H9 (cell line): Measurements from ENCODE around the gene ST8SIA5. TPM values are rescaled to one million over a fixed set of nuclear protein-coding genes. Genes with fewer than 3 reads are reported as not detected.

Source experiments
- DNase-seq: peaks from one replicate; pipeline ENCODE4 v3.0.0-alpha.2; 2017
- H2AFZ ChIP-seq: one replicate; pipeline ENCODE4 v1.6.1; 2013; ENCODE audit warnings: mild to moderate bottlenecking, low read length, control low read depth, moderate library complexity
- H2AK5ac ChIP-seq: 2 replicates; pipeline ENCODE4 v1.6.1; 2013; ENCODE audit warnings: low read length, control low read depth, mixed read lengths; ENCODE audit not compliant: insufficient read length
- H2BK120ac ChIP-seq: one replicate; pipeline ENCODE4 v1.6.1; 2013; ENCODE audit warnings: low read depth, mild to moderate bottlenecking, low read length, control low read depth, inconsistent platforms; ENCODE audit not compliant: poor library complexity, severe bottlenecking
- H2BK12ac ChIP-seq: 2 replicates; pipeline ENCODE4 v1.6.1; 2013; ENCODE audit warnings: low read length, control low read depth, mixed read lengths, low read depth; ENCODE audit not compliant: insufficient read length
- H2BK15ac ChIP-seq: 2 replicates; pipeline ENCODE4 v1.6.1; 2013; ENCODE audit warnings: low read depth, low read length, control low read depth
- H2BK20ac ChIP-seq: one replicate; pipeline ENCODE4 v1.6.1; 2013; ENCODE audit warnings: low read depth, mild to moderate bottlenecking, low read length, control low read depth, inconsistent platforms; ENCODE audit not compliant: poor library complexity, severe bottlenecking
- H2BK5ac ChIP-seq: 2 replicates; pipeline ENCODE4 v1.6.1; 2013; ENCODE audit warnings: low read length, control low read depth, mixed read lengths; ENCODE audit not compliant: insufficient read length
- H3K14ac ChIP-seq: 2 replicates; pipeline ENCODE4 v1.6.1; 2013; ENCODE audit warnings: low read length, control low read depth; ENCODE audit not compliant: insufficient read depth
- H3K18ac ChIP-seq: 2 replicates; pipeline ENCODE4 v1.6.1; 2013; ENCODE audit warnings: low read depth, mild to moderate bottlenecking, mixed read lengths, low read length, control low read depth; ENCODE audit not compliant: insufficient read length
- H3K23ac ChIP-seq: 2 replicates; pipeline ENCODE4 v1.6.1; 2013; ENCODE audit warnings: low read length, control low read depth, mixed read lengths, low read depth; ENCODE audit not compliant: insufficient read length
- H3K23me2 ChIP-seq: 2 replicates; pipeline ENCODE4 v1.6.1; 2013; ENCODE audit warnings: low read depth, mild to moderate bottlenecking, mixed read lengths, low read length, control low read depth; ENCODE audit not compliant: insufficient read length, poor library complexity, severe bottlenecking
- H3K27ac ChIP-seq: 2 replicates; pipeline ENCODE4 v1.5.1; 2013; ENCODE audit warnings: low read length, control low read depth, mixed read lengths, low read depth; ENCODE audit not compliant: insufficient read length
- H3K27me3 ChIP-seq: 2 replicates; pipeline ENCODE4 v1.6.1; 2013; ENCODE audit warnings: low read length, control low read depth, inconsistent platforms; ENCODE audit not compliant: insufficient read depth
- H3K4ac ChIP-seq: 2 replicates; pipeline ENCODE4 v1.6.1; 2013; ENCODE audit warnings: low read depth, mild to moderate bottlenecking, control low read depth, inconsistent platforms, low read length, moderate library complexity
- H3K4me1 ChIP-seq: 2 replicates; pipeline ENCODE4 v1.6.1; 2013; ENCODE audit warnings: low read length, control low read depth, inconsistent platforms; ENCODE audit not compliant: insufficient read depth
- H3K4me2 ChIP-seq: 2 replicates; pipeline ENCODE4 v1.6.1; 2013; ENCODE audit warnings: low read length, control low read depth, mixed read lengths; ENCODE audit not compliant: insufficient read length, insufficient read depth
- H3K56ac ChIP-seq: 2 replicates; pipeline ENCODE4 v1.6.1; 2013; ENCODE audit warnings: low read depth, mild to moderate bottlenecking, mixed read lengths, low read length, control low read depth; ENCODE audit not compliant: insufficient read length
- H3K79me1 ChIP-seq: 2 replicates; pipeline ENCODE4 v1.6.1; 2013; ENCODE audit warnings: low read depth, mild to moderate bottlenecking, moderate library complexity, low read length, control low read depth, inconsistent platforms; ENCODE audit not compliant: insufficient read depth, poor library complexity, severe bottlenecking
- H3K79me2 ChIP-seq: 2 replicates; pipeline ENCODE4 v1.6.1; 2013; ENCODE audit warnings: low read length, control low read depth, inconsistent platforms; ENCODE audit not compliant: insufficient read depth
- H3K9ac ChIP-seq: 2 replicates; pipeline ENCODE4 v1.6.1; 2013; ENCODE audit warnings: low read length, control low read depth, mixed read lengths; ENCODE audit not compliant: insufficient read length; ENCODE audit errors: extremely low read depth
- H3K9me3 ChIP-seq: one replicate; pipeline ENCODE4 v1.6.1; 2013; ENCODE audit warnings: low read depth, low read length, inconsistent platforms; ENCODE audit not compliant: control insufficient read depth
- H3T11ph ChIP-seq: one replicate; pipeline ENCODE4 v1.6.1; 2013; ENCODE audit warnings: mild to moderate bottlenecking, low read length, control low read depth, inconsistent platforms
- H4K20me1 ChIP-seq: one replicate; pipeline ENCODE4 v1.6.1; 2013; ENCODE audit not compliant: control insufficient read depth, insufficient read length, insufficient read depth
- H4K5ac ChIP-seq: 2 replicates; pipeline ENCODE4 v1.6.1; 2013; ENCODE audit warnings: low read depth, mild to moderate bottlenecking, mixed read lengths, low read length, control low read depth; ENCODE audit not compliant: insufficient read length
- H4K8ac ChIP-seq: replicated peaks from 2 replicates; pipeline ENCODE4 v1.6.1; 2013; ENCODE audit warnings: low read length, control low read depth, mixed read lengths, low read depth; ENCODE audit not compliant: insufficient read length
- H4K91ac ChIP-seq: 2 replicates; pipeline ENCODE4 v1.6.1; 2013; ENCODE audit warnings: low read depth, mild to moderate bottlenecking, moderate library complexity, mixed read lengths, low read length, control low read depth; ENCODE audit not compliant: insufficient read length
- H3K27ac Mint-ChIP-seq, 3 experiments: 2 replicates in 2 of 3; 3 replicates in 1 of 3; pipeline ENCODE4 v1.8.0; 2020 to 2021; ENCODE audit warnings: mixed read lengths in 3 of 3, mild to moderate bottlenecking in 1 of 3, moderate library complexity in 1 of 3
- H3K27me3 Mint-ChIP-seq: 2 replicates; pipeline ENCODE4 v1.8.0; 2021; ENCODE audit warnings: low read depth, mild to moderate bottlenecking, moderate library complexity, mixed read lengths
- H3K36me3 Mint-ChIP-seq, 3 experiments: 2 replicates in 2 of 3; 3 replicates in 1 of 3; pipeline ENCODE4 v1.8.0; 2020 to 2021; ENCODE audit warnings: low read depth in 3 of 3, mixed read lengths in 3 of 3; ENCODE audit not compliant: insufficient read depth in 1 of 3
- H3K4me1 Mint-ChIP-seq, 2 experiments: 2 replicates each; pipeline ENCODE4 v1.8.0; 2020; ENCODE audit warnings: mixed read lengths in 2 of 2
- H3K4me3 Mint-ChIP-seq, 2 experiments: 2 replicates in 1 of 2; 3 replicates in 1 of 2; pipeline ENCODE4 v1.8.0; 2020 to 2021; ENCODE audit warnings: mild to moderate bottlenecking in 2 of 2, mixed read lengths in 2 of 2, moderate library complexity in 1 of 2
- H3K9me3 Mint-ChIP-seq, 2 experiments: 2 replicates in 1 of 2; 3 replicates in 1 of 2; pipeline ENCODE4 v1.8.0; 2020; ENCODE audit warnings: mild to moderate bottlenecking in 2 of 2, mixed read lengths in 2 of 2, moderate library complexity in 1 of 2
- CTCF ChIP-seq: fragments of 200-600 bp; sonication (generic); conservative IDR thresholded peaks from 3 replicates; pipeline ENCODE4 v1.8.0; 2021; ENCODE audit warnings: antibody characterized with exemption, mild to moderate bottlenecking
- WGBS: extraction: QIAGEN DNeasy Blood & Tissue Kit; methylation state at CpG from one replicate; pipeline ENCODE4 v1.1.7; 2013; ENCODE audit warnings: missing lambda C conversion rate, low lambda C conversion rate, mixed read lengths; ENCODE audit not compliant: insufficient read length; ENCODE audit errors: extremely low coverage; 5-methylcytosine and 5-hydroxymethylcytosine counted together
- total RNA-seq: library from RNA; stranded (reverse); gene quantifications from 2 replicates; pipeline ENCODE4 v1.2.1, GENCODE V29; 2021

The ST8SIA5 gene
- total RNA-seq, 1 experiment from 2014 or later = 0.63 TPM

GRCh38 chr18:46660957-46661749 lies 95.7 kb downstream of the ST8SIA5 start:
- Histone ChIP-seq H2AK5ac (no peak overlapping the region), H3T11ph (no peak overlapping the region), H3K9me3 (no peaks in the 10 kb centered on the region), H3K18ac (no peak overlapping the region), H4K91ac (no peak overlapping the region), H2BK20ac (no peak overlapping the region), H3K14ac (no peak overlapping the region), H3K4me1 (no peaks in the 10 kb centered on the region), H2BK5ac (no peak overlapping the region), H2BK15ac (no peak overlapping the region), H3K4me2 (no peak overlapping the region), H2AFZ (no peak overlapping the region), H3K23me2 (no peaks in the 10 kb centered on the region), H3K23ac (no peak overlapping the region), H3K79me2 (no peaks in the 10 kb centered on the region), H3K9ac (no peak overlapping the region), H2BK12ac (no peak overlapping the region), H3K79me1 (no peaks in the 10 kb centered on the region), H3K27ac (no peak overlapping the region), H3K4ac (no peak overlapping the region), H3K27me3 (no peaks in the 10 kb centered on the region), H2BK120ac (no peak overlapping the region), H4K8ac (no peak overlapping the region), H4K20me1 (no peaks in the 10 kb centered on the region), H4K5ac (no peak overlapping the region), H3K56ac (no peak overlapping the region)
- no peak for TF ChIP-seq CTCF
- Mint-ChIP-seq H3K36me3 (peaks cover 6 to 10% (median 6%) of the 10 kb centered on the region in 3 experiments), H3K4me1 (peaks cover 12 to 13% of the 10 kb centered on the region in 2 experiments), H3K9me3 (peaks cover 11% of the 10 kb centered on the region in 2 experiments), H3K27me3 (peaks cover 4% of the 10 kb centered on the region), H3K4me3 (no peak overlapping the region), H3K27ac (no peak overlapping the region)
- WGBS = no CpG with 5 or more reads among the region's 9 CpGs
- DNase-seq = peak; percentile 81
